Thoracic aorta (tissue), 2 donors: Measurements from ENCODE around the gene PLTP. TPM values are rescaled to one million over a fixed set of nuclear protein-coding genes. Genes with fewer than 3 reads are reported as not detected.

Experiments used
- ATAC-seq: fragments of 150-250 bp; one replicate; pipeline ENCODE4 v1.8.0; 2017; ENCODE audit warnings: low read depth; ENCODE audit not compliant: insufficient number of reproducible peaks, low FRiP score
- DNase-seq: peaks from one replicate; pipeline ENCODE4 v3.0.0-alpha.2; 2020; ENCODE audit warnings: low spot score
- H3K27ac ChIP-seq, 2 donors: fragments of 200-600 bp; sonication (generic); 1 replicate in 1 of 2; 2 replicates in 1 of 2; pipeline ENCODE4 v1.5.1; 2016; ENCODE audit warnings: mild to moderate bottlenecking in 2 of 2, moderate library complexity in 2 of 2
- H3K27me3 ChIP-seq: fragments of 200-600 bp; sonication (generic); replicated peaks from 2 replicates; pipeline ENCODE4 v1.6.0; 2016; ENCODE audit warnings: mild to moderate bottlenecking; ENCODE audit not compliant: insufficient read depth
- H3K36me3 ChIP-seq: fragments of 200-600 bp; sonication (generic); one replicate; pipeline ENCODE4 v1.5.1; 2016
- H3K4me1 ChIP-seq, 2 donors: fragments of 200-600 bp; sonication (generic); 1 replicate in 1 of 2; 2 replicates in 1 of 2; pipeline versions ENCODE4 v1.5.1 to v1.6.0; 2016; ENCODE audit warnings: low read depth in 2 of 2, mild to moderate bottlenecking in 1 of 2; ENCODE audit not compliant: control insufficient read depth in 1 of 2
- H3K4me3 ChIP-seq: fragments of 200-600 bp; sonication (generic); 2 replicates; pipeline ENCODE4 v1.5.1; 2016; ENCODE audit warnings: mild to moderate bottlenecking
- H3K9me3 ChIP-seq: fragments of 200-600 bp; sonication (generic); 2 replicates; pipeline ENCODE4 v1.5.1; 2016
- CTCF ChIP-seq: fragments of 200-600 bp; sonication (generic); IDR thresholded peaks from one replicate; pipeline ENCODE4 v1.5.1; 2019; ENCODE audit warnings: antibody characterized with exemption
- total RNA-seq, 2 donors: library from RNA; depleted of rRNA; stranded (reverse); fragments of >200 nt; gene quantifications; one replicate each; pipeline versions ENCODE4 v1.1.0 to v1.2.3, GENCODE V29; 2016

The PLTP gene
- total RNA-seq, 2 donors from 2014 or later: 182 to 637 TPM

DNA sequence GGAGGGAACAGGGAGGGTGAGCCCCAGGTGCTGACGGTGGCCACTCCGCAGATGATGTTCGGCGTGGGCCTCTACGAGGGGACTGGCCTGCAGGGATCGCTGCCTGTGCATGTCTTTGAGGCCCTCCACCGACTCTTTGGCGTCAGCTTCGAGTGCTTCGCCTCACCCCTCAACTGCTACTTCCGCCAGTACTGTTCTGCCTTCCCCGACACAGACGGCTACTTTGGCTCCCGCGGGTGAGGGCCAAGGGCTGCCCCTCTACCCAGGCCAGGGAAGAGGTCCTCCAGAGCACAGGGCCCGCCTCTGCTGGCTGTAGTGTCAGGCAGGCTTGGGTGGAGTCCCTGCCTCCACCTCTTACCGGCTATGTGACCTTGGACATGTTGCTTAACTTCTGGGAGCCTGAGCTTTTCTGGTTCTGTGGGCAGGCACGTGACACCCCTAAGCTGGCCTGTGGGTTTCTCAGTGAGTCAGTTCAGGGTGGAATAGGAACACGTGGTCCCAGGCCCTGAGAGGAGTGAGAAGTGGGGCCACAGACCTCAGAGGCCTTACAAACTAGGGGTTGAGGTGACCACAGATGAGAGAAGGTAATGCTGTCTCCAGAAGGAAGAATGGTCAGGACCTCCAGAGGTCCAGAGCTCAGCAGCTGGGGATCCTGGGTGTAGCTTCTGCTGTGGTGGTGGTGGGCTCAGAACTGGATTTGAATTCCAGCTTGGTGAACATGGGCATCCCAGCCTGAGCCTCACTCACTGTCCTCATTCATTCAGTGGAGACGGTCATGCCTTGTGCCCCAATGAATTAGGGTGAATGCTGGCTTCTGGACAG is 34.4 kb upstream of the PLTP start:
- Histone ChIP-seq H3K27ac (no peak overlapping the region), H3K36me3 (peaks cover 90% of the 10 kb centered on the region), H3K4me1 (no peaks in the 10 kb centered on the region), H3K4me3 (no peak overlapping the region), H3K27me3 (no peaks in the 10 kb centered on the region), H3K9me3 (no peaks in the 10 kb centered on the region)
- ATAC-seq: no peak
- no peak for DNase-seq
- no peak for TF ChIP-seq CTCF

DNA sequence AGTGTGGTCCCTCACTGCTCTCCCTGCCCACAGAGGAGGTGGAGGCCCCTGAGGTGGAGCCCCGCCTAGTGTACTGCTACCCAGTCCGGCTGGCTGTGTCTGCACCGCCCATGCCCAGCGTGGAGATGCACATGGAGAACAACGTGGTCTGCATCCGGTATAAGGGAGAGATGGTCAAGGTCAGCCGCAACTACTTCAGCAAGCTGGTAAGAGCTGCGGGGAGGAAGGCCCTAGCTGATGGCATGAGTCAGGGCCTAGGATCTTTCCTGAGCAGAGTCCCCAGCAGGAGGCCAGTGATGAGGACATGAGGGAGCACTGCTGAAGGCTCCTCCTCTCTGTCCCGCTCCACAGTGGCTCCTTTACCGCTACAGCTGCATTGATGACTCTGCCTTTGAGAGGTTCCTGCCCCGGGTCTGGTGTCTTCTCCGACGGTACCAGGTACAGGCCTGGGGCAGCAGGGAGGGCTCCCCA is 33.8 kb upstream of the PLTP start:
- no peaks in the 10 kb centered on the region for H3K27me3 ChIP-seq
- H3K27ac ChIP-seq: no peak overlapping the region
- H3K9me3 ChIP-seq: no peaks in the 10 kb centered on the region
- H3K4me1 ChIP-seq: no peaks in the 10 kb centered on the region
- TF ChIP-seq CTCF: no peak
- no peak overlapping the region for H3K4me3 ChIP-seq
- ATAC-seq: no peak
- no peak for DNase-seq
- H3K36me3 ChIP-seq: peaks cover 89% of the 10 kb centered on the region

DNA sequence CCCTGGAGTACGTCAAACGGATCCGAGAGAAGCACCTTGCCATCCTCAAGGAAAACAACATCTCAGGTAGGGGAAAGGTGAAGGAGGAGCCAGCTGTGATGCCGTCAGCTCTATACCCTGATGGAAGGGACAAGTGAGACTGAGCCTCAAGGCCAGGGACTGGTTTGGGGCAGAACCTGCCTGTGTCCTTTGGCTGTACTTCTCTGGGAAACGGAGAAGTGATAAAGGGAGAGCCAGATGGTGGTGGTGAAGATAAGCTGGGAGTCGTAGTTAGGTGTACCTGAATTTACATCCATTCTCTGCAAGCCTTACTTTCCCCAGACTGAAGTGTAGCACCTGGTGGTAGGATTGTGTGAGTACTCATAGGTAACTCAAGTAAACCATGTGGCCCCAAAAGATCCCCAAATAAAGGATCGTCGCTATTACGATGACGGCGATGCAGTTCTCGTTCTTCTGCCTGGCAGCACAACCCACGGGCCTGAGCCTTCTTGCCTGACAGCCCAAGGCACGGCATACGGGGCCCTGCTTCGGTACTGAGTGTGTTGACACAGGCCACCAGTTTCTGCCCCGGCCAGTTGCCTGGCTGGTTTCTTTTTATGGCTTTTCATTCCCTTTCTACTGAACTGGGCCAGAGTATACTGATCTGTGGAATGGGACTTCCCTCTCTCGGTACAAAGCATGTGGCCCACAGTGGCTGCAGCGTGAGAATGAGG is 33.2 kb upstream of the PLTP start:
- no peaks in the 10 kb centered on the region for H3K27me3 ChIP-seq
- no peak for ATAC-seq
- no peak for TF ChIP-seq CTCF
- H3K27ac ChIP-seq: no peak overlapping the region
- H3K9me3 ChIP-seq: no peaks in the 10 kb centered on the region
- H3K36me3 ChIP-seq: peaks cover 90% of the 10 kb centered on the region
- no peaks in the 10 kb centered on the region for H3K4me1 ChIP-seq
- no peak overlapping the region for H3K4me3 ChIP-seq
- no peak for DNase-seq

DNA sequence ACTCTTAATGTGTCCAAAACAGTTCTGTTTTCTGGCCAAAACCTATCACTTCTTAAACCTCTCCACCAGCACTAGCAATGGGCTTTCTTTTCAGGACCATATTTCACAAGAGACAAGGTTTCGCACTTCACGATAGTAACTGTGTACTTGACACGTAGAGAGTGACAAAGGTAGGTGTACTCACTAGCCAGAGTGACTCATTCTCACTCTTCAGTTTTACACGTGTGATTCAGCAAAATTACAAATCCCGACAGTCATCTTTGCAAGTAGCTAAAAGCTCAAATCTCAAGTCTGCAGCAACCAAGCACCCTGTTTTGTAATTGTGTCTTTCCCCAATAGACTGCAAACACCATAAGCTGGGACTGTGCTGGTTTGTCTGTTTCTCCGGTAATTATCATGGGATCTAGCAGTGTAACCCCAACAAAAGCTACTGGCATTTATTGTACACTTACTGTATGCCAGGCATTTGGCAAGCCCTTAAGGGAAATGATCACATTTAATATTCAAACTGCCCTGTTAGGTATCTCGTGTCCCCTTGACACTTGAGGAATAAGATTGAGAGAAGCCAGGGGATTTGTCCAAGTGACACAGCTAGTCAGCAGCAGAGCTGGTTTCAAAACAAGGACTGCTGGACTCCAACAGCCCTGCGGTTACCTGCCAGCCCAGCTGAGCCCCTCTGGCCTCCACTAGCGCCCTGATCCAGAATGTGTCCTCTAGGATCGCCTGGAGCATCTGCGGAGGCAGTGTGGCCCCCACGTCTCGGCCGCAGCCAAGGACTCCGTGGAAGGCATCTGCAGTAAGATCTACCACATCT is 32.4 kb upstream of the PLTP start:
- H3K36me3 ChIP-seq: peaks cover 90% of the 10 kb centered on the region
- no peak for DNase-seq
- no peak for ATAC-seq
- H3K4me3 ChIP-seq: no peak overlapping the region
- no peaks in the 10 kb centered on the region for H3K27me3 ChIP-seq
- no peaks in the 10 kb centered on the region for H3K4me1 ChIP-seq
- no peak overlapping the region for H3K27ac ChIP-seq
- H3K9me3 ChIP-seq: no peaks in the 10 kb centered on the region
- no peak for TF ChIP-seq CTCF

- TF ChIP-seq CTCF: no peak
- DNase-seq (no peak), ATAC-seq (no peak)
- no peaks in the 10 kb centered on the region for H3K9me3 ChIP-seq
- no peaks in the 10 kb centered on the region for H3K27me3 ChIP-seq
- peaks cover 90% of the 10 kb centered on the region for H3K36me3 ChIP-seq
- H3K4me3 ChIP-seq: no peak overlapping the region
- H3K27ac ChIP-seq: no peak overlapping the region
- H3K4me1 ChIP-seq: no peaks in the 10 kb centered on the region
These were observed 31.7 kb upstream of the PLTP start for GRCh38 chr20:45943613-45944012.
